Stimulated activated CD8-positive, alpha-beta memory T cell treated with anti-CD3 and anti-CD28 coated beads, Interleukin-12 subunit alpha, Interleukin-12 subunit beta, amount 100 ng/mL, for 24 hours (primary cell): ENCODE results near the gene ZNF532.
"Not testable (repeated sequence)": the region's sequence is repeated elsewhere in the genome, so short reads cannot be mapped to it uniquely, and the experiment has no call there.

Experiments
- DNase-seq: peaks from one replicate; pipeline ENCODE4 v3.0.0-alpha.2; 2020; ENCODE audit errors: extremely low read depth

ZNF532 gene

GRCh38 chr18:58901143-58901542 is 36.5 kb downstream of the ZNF532 start:
- DNase-seq = no peak

- no peak for DNase-seq
These were observed 37.1 kb downstream of the ZNF532 start for GRCh38 chr18:58901783-58902182.

- DNase-seq = no peak
These were observed 38.3 kb downstream of the ZNF532 start for GRCh38 chr18:58902961-58903360.

- DNase-seq = no peak
These were observed 38.9 kb downstream of the ZNF532 start for GRCh38 chr18:58903533-58903932.

DNA sequence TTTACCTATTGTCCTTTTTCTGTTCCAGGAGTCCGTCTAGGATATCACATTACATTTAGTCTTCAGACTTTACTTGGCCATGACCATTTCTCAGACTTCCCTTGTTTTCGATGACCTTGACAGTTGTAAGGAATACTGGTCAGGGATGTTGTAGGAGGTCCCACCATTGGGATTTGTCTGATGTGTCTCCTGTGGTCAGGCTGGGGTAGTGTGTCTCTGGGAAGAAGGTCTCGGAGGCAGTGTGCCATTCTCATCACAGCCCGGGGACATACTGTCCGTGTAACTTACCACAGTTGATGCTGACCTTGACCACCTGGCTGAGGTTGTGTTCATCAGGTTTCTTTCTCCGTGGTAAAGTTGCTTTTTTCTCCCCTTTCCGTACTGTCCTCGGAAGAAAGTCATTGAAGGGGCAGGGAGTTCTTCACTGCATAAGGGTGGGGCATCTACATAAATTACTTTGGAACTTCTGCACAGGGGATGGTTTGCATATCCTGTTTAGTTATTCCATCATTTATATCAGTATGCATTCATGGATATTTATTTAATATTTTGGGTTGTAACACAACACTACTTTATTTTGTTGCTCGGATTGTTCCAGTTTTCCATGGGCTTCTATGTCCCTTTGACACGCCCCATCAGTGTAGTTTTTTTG is 41.2 kb downstream of the ZNF532 start:
- DNase-seq = no peak

GRCh38 chr18:58908006-58908405 is 43.3 kb downstream of the ZNF532 start:
- no peak for DNase-seq

GRCh38 chr18:58909521-58909920 is 44.8 kb downstream of the ZNF532 start:
- no peak for DNase-seq

DNA sequence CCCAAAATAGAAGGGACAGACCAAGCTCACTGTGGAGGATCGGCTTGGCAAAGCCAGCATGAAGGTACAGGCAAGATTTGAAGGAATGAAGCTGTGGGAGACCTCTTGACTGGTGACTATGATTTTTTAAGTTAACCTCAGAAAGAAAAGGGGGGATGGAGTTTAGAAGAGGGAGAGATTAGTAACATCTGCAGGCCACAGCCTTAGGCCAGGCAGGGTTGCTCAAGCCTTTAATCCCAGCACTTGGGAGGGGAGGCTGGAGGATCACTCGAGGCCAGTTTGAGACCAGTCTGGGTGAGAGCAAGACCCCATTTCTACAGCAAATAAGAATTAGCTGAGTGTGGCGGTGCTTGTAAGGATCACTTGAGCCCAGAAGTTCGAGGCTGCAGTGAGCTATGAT is 46.6 kb downstream of the ZNF532 start:
- no peak for DNase-seq

DNA sequence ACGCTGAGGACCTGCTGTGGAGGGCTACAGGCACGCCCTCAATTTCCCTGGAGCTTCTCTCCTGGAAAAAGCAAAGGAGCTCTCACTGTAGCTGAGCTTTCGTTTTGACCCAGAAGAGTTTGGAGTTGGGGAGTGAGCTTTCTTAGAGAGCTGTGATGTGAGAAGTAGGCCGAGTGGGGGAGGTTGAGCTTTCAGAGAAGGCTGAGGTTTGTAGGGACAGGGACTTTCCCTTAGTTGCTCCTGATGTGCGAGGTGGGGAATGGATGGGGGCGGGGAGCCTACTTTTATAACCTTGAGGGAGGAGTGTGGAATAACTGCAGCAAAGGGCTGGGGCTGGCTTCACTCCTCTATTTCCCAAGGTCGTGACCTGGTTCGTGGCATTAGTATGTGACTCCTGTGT is 47.1 kb downstream of the ZNF532 start:
- no peak for DNase-seq

DNA sequence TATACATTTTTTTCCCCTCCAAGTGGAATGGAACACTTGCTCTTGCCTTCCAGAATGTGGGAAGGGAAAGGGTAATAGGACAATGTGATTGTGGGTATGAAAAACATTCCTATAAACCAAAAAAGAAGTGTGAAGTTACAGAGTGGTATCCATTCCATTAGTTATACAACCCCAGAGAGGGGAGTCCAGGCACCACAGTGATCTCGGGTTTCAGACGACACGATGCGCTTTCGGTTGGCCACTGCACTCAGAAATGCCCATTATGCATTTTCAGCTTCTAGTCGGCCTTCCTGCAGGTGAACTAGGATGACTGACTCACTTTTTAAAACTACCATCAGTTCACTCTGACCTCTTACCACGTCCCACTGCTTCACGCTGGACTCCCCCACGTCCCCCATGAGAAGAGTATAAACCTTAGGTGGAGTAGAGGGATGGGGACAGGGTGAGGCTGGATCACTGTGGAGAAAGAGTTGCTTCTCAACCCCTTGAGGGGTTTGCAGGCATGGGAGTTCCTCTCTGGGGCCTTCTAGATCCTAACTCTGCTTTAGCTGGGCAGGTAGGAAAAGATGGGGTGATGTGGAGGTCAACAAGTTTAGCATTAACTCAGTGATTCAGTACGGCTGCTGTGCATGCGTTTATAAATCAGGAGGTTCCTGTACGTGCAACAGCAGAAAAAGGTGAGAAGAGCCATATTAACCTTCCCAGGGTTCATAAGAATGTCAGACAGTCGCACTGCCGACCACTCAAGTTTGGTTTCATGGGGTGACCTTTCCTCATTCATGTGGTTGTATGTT is 50.5 kb downstream of the ZNF532 start:
- DNase-seq = no peak

- DNase-seq = no peak
These were observed 51.3 kb downstream of the ZNF532 start for GRCh38 chr18:58915995-58916394.

DNA sequence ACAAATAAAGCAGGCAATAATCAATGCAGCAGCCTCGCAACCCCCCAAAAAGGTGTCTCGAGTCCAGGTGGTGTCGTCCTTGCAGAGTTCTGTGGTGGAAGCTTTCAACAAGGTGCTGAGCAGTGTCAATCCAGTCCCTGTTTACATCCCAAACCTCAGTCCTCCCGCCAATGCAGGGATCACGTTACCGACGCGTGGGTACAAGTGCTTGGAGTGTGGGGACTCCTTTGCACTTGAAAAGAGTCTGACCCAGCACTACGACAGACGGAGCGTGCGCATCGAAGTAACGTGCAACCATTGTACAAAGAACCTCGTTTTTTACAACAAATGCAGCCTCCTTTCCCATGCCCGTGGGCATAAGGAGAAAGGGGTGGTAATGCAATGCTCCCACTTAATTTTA is 55.3 kb downstream of the ZNF532 start:
- DNase-seq = not testable (repeated sequence)

DNA sequence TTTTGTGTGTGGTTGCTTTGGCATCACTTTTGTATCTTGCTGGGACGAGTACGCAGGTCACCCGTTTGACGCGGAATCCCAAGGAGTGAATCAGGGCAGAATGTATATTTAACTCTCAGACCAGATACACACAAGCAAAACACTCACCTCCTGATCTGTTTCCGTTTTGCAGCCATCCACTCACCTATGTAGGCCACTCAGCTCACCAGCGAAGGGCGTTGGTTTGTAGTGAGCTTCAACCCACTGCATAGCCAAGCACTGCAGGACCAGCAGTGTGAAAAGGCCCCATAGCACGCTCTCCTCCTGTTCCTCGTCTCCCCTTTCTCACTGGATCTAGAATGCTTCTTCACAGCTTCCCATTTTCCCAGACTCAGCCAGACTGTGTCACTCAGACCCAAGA is 58.3 kb downstream of the ZNF532 start:
- DNase-seq = no peak

GRCh38 chr18:58924473-58924872 is 59.8 kb downstream of the ZNF532 start:
- no peak for DNase-seq

- no peak for DNase-seq
These were observed 63.0 kb downstream of the ZNF532 start for GRCh38 chr18:58927659-58928058.

DNA sequence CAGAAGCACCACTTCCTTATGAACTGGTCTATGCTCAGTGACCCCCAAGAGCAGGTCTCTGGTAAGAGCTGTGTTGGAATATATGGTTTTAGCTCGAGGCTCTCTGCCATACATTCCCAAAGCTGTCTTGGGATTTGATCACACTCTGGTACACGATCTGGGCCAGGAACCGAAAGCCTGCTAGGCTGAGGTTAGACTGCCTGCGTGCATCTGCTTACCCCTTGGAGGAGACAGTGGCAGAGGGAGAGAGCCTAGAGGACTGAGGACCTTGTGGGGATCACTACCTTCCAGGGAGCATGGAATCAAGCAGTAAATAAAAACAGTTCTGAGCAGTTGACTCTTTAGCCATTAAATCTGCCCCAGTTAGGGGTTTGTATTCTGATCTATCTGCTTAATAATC is 63.7 kb downstream of the ZNF532 start:
- DNase-seq = no peak

DNA sequence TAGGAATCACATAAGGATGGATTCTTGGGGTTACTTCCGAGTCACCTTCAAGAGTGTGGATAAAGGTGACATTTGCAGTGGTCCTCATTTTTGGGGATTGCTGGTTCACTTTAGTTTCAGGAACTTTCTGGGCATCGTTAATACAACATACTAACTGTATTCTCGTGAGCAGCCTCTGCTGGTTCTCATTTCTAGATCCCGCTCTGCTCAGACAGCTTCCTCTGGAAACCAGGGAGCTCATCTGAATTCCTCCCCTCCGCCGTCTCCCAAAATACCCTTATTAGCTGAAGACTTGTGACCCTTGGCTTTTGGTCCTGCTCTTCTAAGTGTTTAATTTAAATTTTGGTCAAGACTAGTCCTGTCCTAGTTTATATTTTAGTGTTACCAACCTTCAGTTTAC is 64.5 kb downstream of the ZNF532 start:
- no peak for DNase-seq

DNA sequence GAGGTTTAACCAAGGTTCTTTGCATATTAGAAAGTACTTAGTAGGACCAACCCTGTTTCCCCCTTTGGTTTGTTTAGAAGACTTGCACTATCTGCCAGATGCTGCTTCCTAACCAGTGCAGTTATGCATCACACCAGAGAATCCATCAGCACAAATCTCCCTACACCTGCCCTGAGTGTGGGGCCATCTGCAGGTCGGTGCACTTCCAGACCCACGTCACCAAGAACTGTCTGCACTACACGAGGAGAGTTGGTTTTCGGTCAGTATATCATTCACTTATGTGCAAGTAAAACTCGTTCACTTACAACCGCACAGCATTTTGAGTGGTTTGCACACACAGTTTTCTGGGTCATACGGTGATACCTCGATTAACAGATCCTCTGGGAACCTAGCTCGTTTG is 69.7 kb downstream of the ZNF532 start:
- DNase-seq = no peak

DNA sequence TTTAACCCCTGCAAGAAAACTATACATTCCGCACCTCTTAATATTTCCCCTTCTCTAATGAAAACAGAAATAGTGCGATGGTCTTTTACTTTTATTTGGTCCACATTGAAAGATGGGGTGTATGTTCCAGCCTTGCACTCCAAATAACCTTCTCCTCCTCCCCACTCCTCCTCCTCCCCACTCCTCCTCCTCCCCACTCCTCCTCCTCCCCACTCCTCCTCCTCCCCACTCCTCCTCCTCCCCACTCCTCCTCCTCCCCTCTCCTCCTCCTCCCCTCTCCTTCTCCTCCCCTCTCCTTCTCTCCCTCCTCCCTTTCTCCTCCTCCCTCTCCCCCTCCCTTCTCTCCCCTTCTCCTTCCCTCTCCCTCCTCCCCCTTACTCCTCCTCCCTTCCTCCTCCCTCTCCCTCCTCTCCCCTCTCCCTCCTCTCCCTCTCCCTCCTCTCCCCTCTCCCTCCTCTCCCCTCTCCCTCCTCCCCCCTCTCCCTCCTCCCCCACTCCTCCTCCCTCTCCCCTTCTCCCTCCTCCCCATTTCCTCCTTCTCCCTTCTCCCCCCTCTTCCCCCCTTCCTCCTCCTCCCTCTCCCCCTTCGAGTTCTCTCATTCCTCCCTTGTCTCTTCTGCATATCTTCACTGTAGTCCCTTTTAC is 70.4 kb downstream of the ZNF532 start:
- no peak for DNase-seq

DNA sequence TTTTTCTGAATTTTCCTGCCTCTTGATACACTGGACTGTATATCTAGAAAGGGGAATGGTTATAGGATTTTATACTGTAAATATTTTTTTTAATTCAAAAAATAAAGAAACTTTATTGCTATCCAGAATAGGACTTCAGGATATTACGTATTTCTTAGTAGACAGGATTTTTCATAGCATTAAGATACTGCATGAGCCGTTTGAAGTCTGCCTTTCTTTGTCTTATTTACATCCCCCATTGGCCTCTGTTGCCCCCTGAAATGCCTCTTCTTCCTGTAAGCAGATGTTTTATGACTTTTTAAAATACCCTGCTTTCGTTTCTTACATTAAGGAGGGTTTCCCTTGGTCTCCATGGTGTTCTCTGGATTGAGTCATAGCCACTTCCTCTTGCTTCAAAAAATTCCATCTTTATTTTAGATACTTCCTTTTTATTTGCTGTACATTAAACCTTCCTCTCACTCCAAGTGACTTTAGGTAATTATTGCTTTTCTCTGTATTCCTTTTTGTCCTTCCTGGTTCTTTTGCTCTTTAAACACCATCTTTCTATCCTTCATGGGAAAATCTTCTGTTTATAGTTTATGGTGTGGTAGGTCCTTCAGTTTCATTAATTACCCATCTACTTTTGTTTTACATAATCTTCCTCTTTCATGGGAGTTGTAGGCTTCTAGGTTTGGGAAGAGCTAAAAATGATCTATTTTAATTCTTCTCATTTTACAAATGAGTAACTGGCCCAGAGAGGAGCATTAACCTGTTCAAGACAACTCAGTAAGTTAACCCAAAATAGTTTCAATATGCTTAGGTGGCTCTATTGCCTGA is 72.6 kb downstream of the ZNF532 start:
- DNase-seq = no peak

- DNase-seq = no peak
These were observed 73.2 kb downstream of the ZNF532 start for GRCh38 chr18:58937887-58938267.

- no peak for DNase-seq
These were observed 76.9 kb downstream of the ZNF532 start for GRCh38 chr18:58941426-58942099.
